Right hindlimb (tissue), 1 donor: Measurements from ENCODE around the gene SLC38A9.
"Not testable (repeated sequence)": the region's sequence is repeated elsewhere in the genome, so short reads cannot be mapped to it uniquely, and the experiment has no call there.

Source experiments
- DNase-seq: peaks from one replicate; pipeline ENCODE4 v3.0.0-alpha.2; 2018

Gene SLC38A9

GRCh38 chr5:55702598-55703345 lies 9.4 kb downstream of the SLC38A9 start:
- DNase-seq = no peak

- no peak for DNase-seq
Measured at GRCh38 chr5:55701462-55702103, 10.5 kb downstream of the SLC38A9 start.

GRCh38 chr5:55700745-55701144 lies 11.4 kb downstream of the SLC38A9 start:
- DNase-seq = no peak

- DNase-seq = no peak
Measured at GRCh38 chr5:55699041-55699688, 13.0 kb downstream of the SLC38A9 start.

- not testable (repeated sequence) for DNase-seq
Measured at GRCh38 chr5:55696704-55697103, 15.4 kb downstream of the SLC38A9 start.

- DNase-seq = no peak
Measured at GRCh38 chr5:55694152-55694830, 17.8 kb downstream of the SLC38A9 start.

- DNase-seq = no peak
Measured at GRCh38 chr5:55692509-55692908, 19.6 kb downstream of the SLC38A9 start.

GRCh38 chr5:55692106-55692417 lies 20.1 kb downstream of the SLC38A9 start:
- DNase-seq = no peak

GRCh38 chr5:55691265-55692105 lies 20.6 kb downstream of the SLC38A9 start:
- no peak for DNase-seq

GRCh38 chr5:55682071-55682470 lies 30.1 kb downstream of the SLC38A9 start:
- no peak for DNase-seq

GRCh38 chr5:55681301-55681700 lies 30.8 kb downstream of the SLC38A9 start:
- no peak for DNase-seq

GRCh38 chr5:55680353-55680752 lies 31.8 kb downstream of the SLC38A9 start:
- DNase-seq = no peak

- no peak for DNase-seq
Measured at GRCh38 chr5:55679556-55679955, 32.6 kb downstream of the SLC38A9 start.

GRCh38 chr5:55675119-55675518 lies 37.0 kb downstream of the SLC38A9 start:
- DNase-seq = no peak

GRCh38 chr5:55674340-55674739 lies 37.8 kb downstream of the SLC38A9 start:
- no peak for DNase-seq

GRCh38 chr5:55672477-55672911 lies 39.6 kb downstream of the SLC38A9 start:
- no peak for DNase-seq

- DNase-seq = no peak
Measured at GRCh38 chr5:55671975-55672374, 40.1 kb downstream of the SLC38A9 start.

GRCh38 chr5:55668356-55668755 lies 43.8 kb downstream of the SLC38A9 start:
- DNase-seq = no peak

GRCh38 chr5:55667938-55668337 lies 44.2 kb downstream of the SLC38A9 start:
- DNase-seq = no peak

GRCh38 chr5:55665065-55665464 lies 47.1 kb downstream of the SLC38A9 start:
- DNase-seq = no peak

- DNase-seq = no peak
Measured at GRCh38 chr5:55657443-55657842, 54.7 kb downstream of the SLC38A9 start.

GRCh38 chr5:55650386-55650785 lies 61.7 kb downstream of the SLC38A9 start:
- no peak for DNase-seq

GRCh38 chr5:55649963-55650362 lies 62.2 kb downstream of the SLC38A9 start:
- DNase-seq = no peak
